GM12892 (cell line): Measurements from ENCODE around the gene SDS.

ENCODE experiments used
- DNase-seq: peaks from one replicate; pipeline ENCODE4 v3.0.0; 2011; ENCODE audit not compliant: insufficient read length
- FAIRE-seq: peaks from 2 replicates; lab custom pipeline; 2011; peaks lifted over from hg19 to GRCh38; lab: Jason Lieb, UNC
- POLR2A ChIP-seq: IDR thresholded peaks from 2 replicates; pipeline ENCODE4 v1.6.1; 2011; ENCODE audit warnings: low read depth, low read length, control low read depth
- POLR2AphosphoS5 ChIP-seq: IDR thresholded peaks from 2 replicates; pipeline ENCODE4 v1.6.1; 2011; ENCODE audit warnings: low read depth, low read length, control low read depth
- TAF1 ChIP-seq: IDR thresholded peaks from 2 replicates; pipeline ENCODE4 v1.6.1; 2011; ENCODE audit warnings: low read depth, mild to moderate bottlenecking, control low read depth, low read length, borderline replicate concordance

SDS gene

GRCh38 chr12:113385282-113385882 is 18.3 kb downstream of the SDS start:
- no peak for DNase-seq
- no peak for FAIRE-seq
- TF ChIP-seq POLR2AphosphoS5 (no peak), POLR2A (no peak), TAF1 (no peak)

DNA sequence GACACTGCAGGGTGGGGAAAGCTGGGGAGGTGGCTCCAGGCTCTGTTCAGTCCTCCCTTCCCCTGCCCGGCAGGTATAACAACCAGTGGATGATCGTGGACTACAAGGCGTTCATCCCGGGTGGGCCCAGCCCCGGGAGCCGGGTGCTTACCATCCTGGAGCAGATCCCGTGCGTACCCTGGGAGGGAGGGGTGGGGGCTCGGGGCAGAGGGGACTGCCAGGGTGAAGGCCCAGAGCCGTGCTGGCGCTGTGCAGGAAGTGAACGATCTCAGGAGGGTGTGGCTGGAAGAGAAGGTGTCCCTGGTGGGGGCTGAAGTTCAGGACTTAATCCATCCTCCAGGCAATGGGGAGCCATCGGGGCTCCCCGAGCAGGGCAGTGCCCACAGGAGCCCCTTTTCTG is 18.9 kb downstream of the SDS start:
- no peak for TF ChIP-seq POLR2A
- no peak for TF ChIP-seq TAF1
- TF ChIP-seq POLR2AphosphoS5: no peak
- FAIRE-seq (no peak), DNase-seq (no peak)

GRCh38 chr12:113382206-113382605 is 21.5 kb downstream of the SDS start:
- FAIRE-seq (no peak), DNase-seq (no peak)
- TF ChIP-seq POLR2AphosphoS5: no peak
- no peak for TF ChIP-seq TAF1
- no peak for TF ChIP-seq POLR2A

DNA sequence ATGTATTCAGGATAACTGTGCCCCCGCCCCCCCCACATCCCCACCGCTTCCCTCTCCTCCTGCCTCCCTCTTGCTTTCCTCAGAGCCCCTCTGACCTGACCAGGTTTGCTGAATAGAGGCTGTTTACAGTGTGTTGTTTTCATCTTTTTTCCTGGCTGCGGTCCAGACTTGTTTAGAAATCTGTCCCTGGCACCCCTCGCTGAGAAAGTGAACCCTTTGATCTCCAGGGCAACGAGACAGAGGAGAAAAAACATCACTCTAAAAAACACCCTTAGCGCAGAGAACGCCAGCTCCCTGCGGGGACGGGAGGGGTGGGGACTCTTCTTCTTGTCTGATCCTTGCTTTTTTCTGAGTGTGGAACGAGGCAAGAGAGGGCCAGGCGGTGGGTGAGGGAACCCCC is 22.5 kb downstream of the SDS start:
- FAIRE-seq (no peak), DNase-seq (no peak)

GRCh38 chr12:113378291-113378690 is 25.4 kb downstream of the SDS start:
- DNase-seq (no peak), FAIRE-seq (no peak)
- TF ChIP-seq POLR2AphosphoS5 (no peak), TAF1 (no peak), POLR2A (no peak)

More for the DNA sequence above, 22.5 kb downstream of the SDS start:
- TF ChIP-seq POLR2A (no peak), TAF1 (no peak), POLR2AphosphoS5 (no peak)

- FAIRE-seq: no peak
- TF ChIP-seq POLR2AphosphoS5 (no peak), TAF1 (no peak), POLR2A (no peak)
- no peak for DNase-seq
Measured at GRCh38 chr12:113374823-113375428, 28.8 kb downstream of the SDS start.

DNA sequence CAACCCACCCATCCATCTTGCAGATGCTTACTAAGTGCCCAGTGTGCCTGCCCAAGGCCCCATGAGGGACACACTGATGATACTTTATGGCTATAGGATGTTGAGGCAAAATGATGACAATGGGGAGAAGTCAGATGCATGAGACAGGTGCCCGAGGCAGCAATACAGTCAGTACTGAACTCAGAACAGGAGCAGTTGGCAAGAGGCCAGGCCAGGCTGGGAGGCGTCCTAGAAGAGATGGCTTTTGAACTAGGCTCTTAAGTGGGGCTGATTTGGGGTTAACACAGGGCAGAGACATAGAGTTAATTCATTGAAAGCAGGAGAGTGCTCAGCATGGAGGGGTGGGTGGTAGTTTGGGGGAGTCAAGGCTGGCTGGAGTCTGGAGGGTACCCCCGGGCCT is 29.7 kb downstream of the SDS start:
- DNase-seq (no peak), FAIRE-seq (no peak)
- no peak for TF ChIP-seq TAF1
- no peak for TF ChIP-seq POLR2AphosphoS5
- TF ChIP-seq POLR2A: no peak

DNA sequence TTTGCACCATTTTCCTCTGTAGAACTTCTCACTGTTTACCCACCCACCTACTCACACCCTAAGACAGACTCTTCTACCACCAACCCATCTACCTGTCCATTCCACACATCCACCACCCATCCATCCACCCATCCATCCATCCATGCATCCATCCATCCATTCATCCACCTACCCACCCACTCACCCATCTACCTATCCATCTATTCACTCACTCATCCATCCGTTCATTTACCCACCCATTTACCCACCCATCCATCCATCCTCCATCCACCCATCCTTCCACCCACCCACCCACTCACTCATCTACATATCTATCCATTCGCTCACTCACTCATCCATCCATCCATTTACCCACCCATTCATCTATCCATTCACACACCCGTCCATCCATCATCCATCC is 30.2 kb downstream of the SDS start:
- FAIRE-seq: no peak
- no peak for DNase-seq
- no peak for TF ChIP-seq TAF1
- no peak for TF ChIP-seq POLR2AphosphoS5
- no peak for TF ChIP-seq POLR2A

- DNase-seq: no peak
- TF ChIP-seq POLR2AphosphoS5 (no peak), TAF1 (no peak), POLR2A (no peak)
- no peak for FAIRE-seq
Measured at GRCh38 chr12:113372371-113372770, 31.3 kb downstream of the SDS start.

- no peak for DNase-seq
- TF ChIP-seq POLR2AphosphoS5 (no peak), TAF1 (no peak)
- no peak for FAIRE-seq
Measured at GRCh38 chr12:113371808-113372207, 31.9 kb downstream of the SDS start.

GRCh38 chr12:113370923-113371682 is 32.6 kb downstream of the SDS start:
- DNase-seq (no peak), FAIRE-seq (no peak)
- TF ChIP-seq TAF1 (no peak), POLR2A (no peak), POLR2AphosphoS5 (no peak)
